H1 (cell line): ENCODE data around the gene B3GALT5. TPM values are rescaled to one million over a fixed set of nuclear protein-coding genes. Genes with fewer than 3 reads are reported as not detected.
A peak's percentile ranks its signal among the peaks of the same experiment; 100 is the strongest.

Source experiments
- CTCF ChIA-PET: fragments of 300-600 bp; sonication (Branson Sonifier 250); formaldehyde crosslinking; loops from one replicate; lab custom pipeline; 2021; ENCODE audit not compliant: partially characterized antibody; lab: Charles Lee
- POLR2A ChIA-PET: fragments of 300-600 bp; sonication (Branson Sonifier 250); formaldehyde crosslinking; loops from one replicate; lab custom pipeline; 2021; ENCODE audit warnings: inconsistent platforms; ENCODE audit not compliant: partially characterized antibody; lab: Charles Lee
- DNase-seq, 2 experiments: peaks; one replicate each; pipeline versions ENCODE4 v3.0.0 to v3.0.0-alpha.2; 2010 to 2022; ENCODE audit warnings: low spot score in 2 of 2, low read depth in 1 of 2, mixed read lengths in 1 of 2
- FAIRE-seq: peaks from 2 replicates; lab custom pipeline; 2011; peaks lifted over from hg19 to GRCh38; lab: Jason Lieb, UNC
- H2AFZ ChIP-seq: 2 replicates; pipeline ENCODE4 v1.8.1; 2012; ENCODE audit warnings: low read length, inconsistent platforms
- H2AK5ac ChIP-seq: 2 replicates; pipeline ENCODE4 v1.6.1; 2013; ENCODE audit warnings: low read depth, low read length
- H2BK120ac ChIP-seq: replicated peaks from 2 replicates; pipeline ENCODE3; 2013; ENCODE audit warnings: low read depth, low read length, inconsistent platforms
- H2BK12ac ChIP-seq: 2 replicates; pipeline ENCODE4 v1.6.1; 2013; ENCODE audit warnings: low read depth, low read length
- H2BK15ac ChIP-seq: 2 replicates; pipeline ENCODE4 v1.6.1; 2013; ENCODE audit warnings: low read length
- H2BK20ac ChIP-seq: 2 replicates; pipeline ENCODE4 v1.6.1; 2013; ENCODE audit warnings: low read length
- H2BK5ac ChIP-seq: 2 replicates; pipeline ENCODE4 v1.6.1; 2013; ENCODE audit warnings: low read depth, low read length
- H3K14ac ChIP-seq: 2 replicates; pipeline ENCODE4 v1.6.1; 2013; ENCODE audit warnings: inconsistent platforms; ENCODE audit not compliant: insufficient read length
- H3K18ac ChIP-seq: 2 replicates; pipeline ENCODE4 v1.6.1; 2013; ENCODE audit warnings: low read length; ENCODE audit errors: extremely low read depth
- H3K23ac ChIP-seq: 2 replicates; pipeline ENCODE4 v1.6.1; 2013; ENCODE audit warnings: inconsistent platforms; ENCODE audit not compliant: insufficient read length
- H3K23me2 ChIP-seq: 2 replicates; pipeline ENCODE4 v1.6.1; 2013; ENCODE audit warnings: low read depth, low read length
- H3K27ac ChIP-seq: 2 replicates; pipeline ENCODE4 v1.6.1; 2011; ENCODE audit warnings: low read depth, low read length, inconsistent platforms
- H3K27me3 ChIP-seq, 4 experiments: replicated peaks in 1 of 4; 1 replicate in 1 of 4; 2 replicates in 3 of 4; pipeline versions ENCODE4 v1.6.1 to v1.8.1; 2011 to 2013; ENCODE audit warnings: low read length in 3 of 4, mild to moderate bottlenecking in 3 of 4, inconsistent platforms in 2 of 4, mixed read lengths in 2 of 4, moderate library complexity in 1 of 4; ENCODE audit not compliant: control insufficient read depth in 3 of 4, insufficient read depth in 3 of 4; ENCODE audit errors: extremely low read depth in 1 of 4
- H3K36me3 ChIP-seq, 4 experiments: 2 replicates each; pipeline versions ENCODE4 v1.6.1 to v1.8.1; 2011 to 2013; ENCODE audit warnings: mild to moderate bottlenecking in 4 of 4, low read length in 3 of 4, moderate library complexity in 2 of 4, control low read depth in 1 of 4, inconsistent platforms in 1 of 4; ENCODE audit not compliant: insufficient read depth in 4 of 4, control insufficient read depth in 2 of 4
- H3K4ac ChIP-seq: replicated peaks from 2 replicates; pipeline ENCODE3; 2013; ENCODE audit warnings: low read length, low read depth, mixed read lengths, inconsistent platforms; ENCODE audit not compliant: insufficient read length
- H3K4me1 ChIP-seq, 4 experiments: replicated peaks in 1 of 4; 1 replicate in 1 of 4; 2 replicates in 3 of 4; pipeline versions ENCODE4 v1.6.1 to v1.8.1; 2011 to 2013; ENCODE audit warnings: low read length in 3 of 4, inconsistent platforms in 2 of 4, mixed read lengths in 1 of 4; ENCODE audit not compliant: insufficient read depth in 4 of 4, control insufficient read depth in 3 of 4
- H3K4me2 ChIP-seq, 2 experiments: 2 replicates each; pipeline versions ENCODE4 v1.6.1 to v1.8.1; 2011 to 2013; ENCODE audit warnings: low read depth in 2 of 2, low read length in 2 of 2, control low read depth in 1 of 2, inconsistent platforms in 1 of 2, mild to moderate bottlenecking in 1 of 2; ENCODE audit not compliant: insufficient read depth in 1 of 2
- H3K4me3 ChIP-seq, 4 experiments: fragments of 200-600, 300-600 bp in 1 of 4; sonication (generic), shearing (Covaris generic), sonication (Bioruptor Twin) in 1 of 4; 2 replicates each; pipeline versions ENCODE4 v1.5.1 to v1.8.1; 2011 to 2016; ENCODE audit warnings: low read length in 4 of 4, low read depth in 3 of 4, control low read depth in 2 of 4, inconsistent platforms in 2 of 4, mild to moderate bottlenecking in 2 of 4, mixed read lengths in 1 of 4, moderate library complexity in 1 of 4; ENCODE audit not compliant: insufficient read depth in 2 of 4; ENCODE audit errors: extremely low read depth in 1 of 4
- H3K56ac ChIP-seq: replicated peaks from 2 replicates; pipeline ENCODE3; 2013; ENCODE audit warnings: low read depth, mild to moderate bottlenecking, mixed read lengths, low read length, inconsistent platforms; ENCODE audit not compliant: insufficient read length
- H3K79me1 ChIP-seq: 2 replicates; pipeline ENCODE4 v1.6.1; 2013; ENCODE audit warnings: low read depth, low read length, control low read depth
- H3K79me2 ChIP-seq, 2 experiments: 2 replicates each; pipeline versions ENCODE4 v1.6.1 to v1.8.1; 2012 to 2013; ENCODE audit warnings: low read length in 2 of 2, mild to moderate bottlenecking in 2 of 2, inconsistent platforms in 1 of 2; ENCODE audit not compliant: insufficient read depth in 2 of 2, control insufficient read depth in 1 of 2
- H3K9ac ChIP-seq, 4 experiments: replicated peaks in 1 of 4; 1 replicate in 1 of 4; 2 replicates in 3 of 4; pipeline versions ENCODE4 v1.6.1 to v1.8.1; 2011 to 2013; ENCODE audit warnings: low read depth in 3 of 4, low read length in 3 of 4, control low read depth in 2 of 4, mild to moderate bottlenecking in 2 of 4, moderate library complexity in 2 of 4, inconsistent platforms in 1 of 4; ENCODE audit errors: extremely low read depth in 1 of 4
- H3K9me3 ChIP-seq, 2 experiments: 2 replicates each; pipeline versions ENCODE4 v1.6.1 to v1.8.1; 2012 to 2013; ENCODE audit warnings: mild to moderate bottlenecking in 2 of 2, moderate library complexity in 2 of 2, control low read depth in 1 of 2, inconsistent platforms in 1 of 2, low read depth in 1 of 2, low read length in 1 of 2, mixed read lengths in 1 of 2; ENCODE audit not compliant: insufficient read depth in 2 of 2
- H4K20me1 ChIP-seq, 2 experiments: replicated peaks in 1 of 2; 2 replicates each; pipeline versions ENCODE3 to v1.8.1; 2011 to 2013; ENCODE audit warnings: inconsistent platforms in 2 of 2, low read length in 2 of 2, mild to moderate bottlenecking in 1 of 2; ENCODE audit not compliant: insufficient read depth in 2 of 2, control insufficient read depth in 1 of 2
- H4K5ac ChIP-seq: 2 replicates; pipeline ENCODE4 v1.6.1; 2013; ENCODE audit warnings: low read length, low read depth, mixed read lengths, inconsistent platforms; ENCODE audit not compliant: insufficient read length
- H4K8ac ChIP-seq: 2 replicates; pipeline ENCODE4 v1.8.0; 2013; ENCODE audit warnings: mild to moderate bottlenecking, moderate library complexity, low read length, inconsistent platforms; ENCODE audit not compliant: insufficient read depth; ENCODE audit errors: extremely low read depth
- H4K91ac ChIP-seq: replicated peaks from 2 replicates; pipeline ENCODE3; 2013; ENCODE audit warnings: low read length, mixed read lengths, inconsistent platforms; ENCODE audit not compliant: insufficient read length
- ASH2L ChIP-seq: fragments of 200-600, 300-600 bp; sonication (generic); IDR thresholded peaks from one replicate; pipeline ENCODE4 v1.7.1; 2017; ENCODE audit warnings: low read length
- ATF3 ChIP-seq: IDR thresholded peaks from 2 replicates; pipeline ENCODE4 v1.6.1; 2011; ENCODE audit warnings: low read depth, mild to moderate bottlenecking, low read length; ENCODE audit not compliant: insufficient read depth
- EZH2 ChIP-seq: fragments of 200-600 bp; sonication (generic); IDR thresholded peaks from 2 replicates; pipeline ENCODE4 v1.7.1; 2012; ENCODE audit warnings: low read depth, mild to moderate bottlenecking, moderate library complexity, low read length, inconsistent platforms; ENCODE audit not compliant: severe bottlenecking
- GABPA ChIP-seq: IDR thresholded peaks from 2 replicates; pipeline ENCODE4 v1.6.1; 2011; ENCODE audit warnings: mild to moderate bottlenecking, low read length, moderate library complexity, borderline replicate concordance; ENCODE audit not compliant: insufficient read depth
- JUN ChIP-seq: IDR thresholded peaks from 2 replicates; pipeline ENCODE4 v1.6.1; 2011; ENCODE audit warnings: low read depth, mild to moderate bottlenecking, improper control_type of control experiment, low read length
- KDM1A ChIP-seq: fragments of 200-600, 300-600 bp; sonication (generic); IDR thresholded peaks from 2 replicates; pipeline ENCODE4 v1.7.1; 2016; ENCODE audit warnings: mild to moderate bottlenecking, low read length, borderline replicate concordance
- KDM4A ChIP-seq: IDR thresholded peaks from one replicate; pipeline ENCODE4 v1.7.1; 2012; ENCODE audit warnings: low read depth, mild to moderate bottlenecking, moderate library complexity, low read length, inconsistent platforms; ENCODE audit not compliant: severe bottlenecking
- PHF8 ChIP-seq: fragments of 200-600 bp; sonication (generic); conservative IDR thresholded peaks from 2 replicates; pipeline ENCODE4 v1.7.1; 2012; ENCODE audit warnings: low read depth, mild to moderate bottlenecking, inconsistent platforms, low read length, moderate library complexity
- RFX5 ChIP-seq: IDR thresholded peaks from 2 replicates; pipeline ENCODE4 v1.6.1; 2011; ENCODE audit warnings: low read depth, low read length, improper control_type of control experiment, borderline replicate concordance
- SAP30 ChIP-seq: fragments of 300-600 bp; sonication (generic); IDR thresholded peaks from 2 replicates; pipeline ENCODE4 v1.7.1; 2012; ENCODE audit warnings: low read length, moderate library complexity, mild to moderate bottlenecking, inconsistent platforms; ENCODE audit not compliant: insufficient read depth, insufficient replicate concordance
- TEAD4 ChIP-seq: IDR thresholded peaks from 2 replicates; pipeline ENCODE4 v1.6.1; 2012; ENCODE audit warnings: low read depth, low read length, inconsistent platforms, mixed read lengths
- USF2 ChIP-seq: IDR thresholded peaks from 2 replicates; pipeline ENCODE4 v1.6.1; 2011; ENCODE audit warnings: low read length, improper control_type of control experiment
- WGBS, 2 experiments: shearing (Covaris generic) in 1 of 2; methylation state at CpG; one replicate each; pipeline versions ENCODE4 v1.1.6 to v1.1.7; 2013 to 2015; ENCODE audit warnings: low lambda C conversion rate in 2 of 2, mixed read lengths in 2 of 2, inconsistent platforms in 1 of 2, low coverage in 1 of 2, missing lambda C conversion rate in 1 of 2; ENCODE audit not compliant: insufficient replicate concordance in 2 of 2, insufficient coverage in 1 of 2, insufficient read length in 1 of 2; ENCODE audit errors: extremely low coverage in 1 of 2, missing lambda C conversion rate in 1 of 2; 5-methylcytosine and 5-hydroxymethylcytosine counted together
- polyA plus RNA-seq, 7 experiments: library from polyadenylated mRNA; depleted of rRNA in 3 of 7; stranded (reverse) in 5 of 7; unstranded in 2 of 7; fragments of >200 nt in 5 of 7; fragments of 200-250 nt in 2 of 7; gene quantifications; 1 replicate in 5 of 7; 2 replicates in 1 of 7; 4 replicates in 1 of 7; pipeline versions ENCODE4 v1.2.1 to v1.2.3, GENCODE V29; 2011 to 2013; ENCODE audit warnings: missing spikeins in 2 of 7, mixed read lengths in 2 of 7
- total RNA-seq: library from RNA; stranded (reverse); fragmentation: NEBNext Ultra II Directional; extraction: Animal tissue kit (Norgen Biotek cat#: 25700); gene quantifications from 2 replicates; pipeline ENCODE4 v1.2.1, GENCODE V29; 2021

B3GALT5 gene
- total and polyA plus RNA-seq, 2 of the 8 experiments (the other 6 are each of a cell fraction or from before 2014, with no cell fraction given) = 11.9 to 25.1 TPM

GRCh38 chr21:39714331-39714730, 101.6 kb downstream of the B3GALT5 start:
- no peak overlapping the region for H3K23ac ChIP-seq
- H3K4ac ChIP-seq = no peak overlapping the region
- peak overlapping the region; percentile 56 for H2BK5ac ChIP-seq
- 82% methylated on average over 1 of the region's 1 CpG; no CpG with 5 or more reads in 1 of the 2 experiments for WGBS, 2 experiments
- no peak overlapping the region for H2AFZ ChIP-seq
- DNase-seq (no peak), FAIRE-seq (no peak)
- no peak overlapping the region for H4K8ac ChIP-seq
- no peak overlapping the region for H2BK15ac ChIP-seq
- no peak overlapping the region for H2AK5ac ChIP-seq
- H2BK20ac ChIP-seq = peak overlapping the region; percentile 49; the same call in 1 of the 2 replicates
- H3K27ac ChIP-seq = no peak overlapping the region
- H4K20me1 ChIP-seq = no peaks in the 10 kb centered on the region
- H3K4me3 ChIP-seq = no peak overlapping the region
- H2BK120ac ChIP-seq = no peak overlapping the region
- no peaks in the 10 kb centered on the region for H3K79me2 ChIP-seq
- CTCF ChIA-PET = interaction anchor here (0.7 to 9.2 kb wide), 16 partner anchors 10 to 326 kb away, joined by 3 to 62 read pairs (median 4); no protein-coding TSS in a partner anchor
- no peaks in the 10 kb centered on the region for H3K9me3 ChIP-seq
- no peaks in the 10 kb centered on the region; the same call in 1 of the 2 replicates for H3K79me1 ChIP-seq
- H3K27me3 ChIP-seq = no peaks in the 10 kb centered on the region
- H3K23me2 ChIP-seq = no peaks in the 10 kb centered on the region
- no peak overlapping the region for H3K14ac ChIP-seq
- no peak overlapping the region for H3K18ac ChIP-seq
- POLR2A ChIA-PET = no interaction called here
- peaks cover 0 to 4% (median 1%) of the 10 kb centered on the region in 4 experiments; a peak in 1 of 7 replicates for H3K4me1 ChIP-seq
- no peak overlapping the region for H3K56ac ChIP-seq
- no peak overlapping the region for H4K5ac ChIP-seq
- H3K36me3 ChIP-seq = no peaks in the 10 kb centered on the region
- H3K9ac ChIP-seq = no peak overlapping the region
- no peak overlapping the region for H3K4me2 ChIP-seq
- H2BK12ac ChIP-seq = no peak overlapping the region
- H4K91ac ChIP-seq = no peak overlapping the region
- no peak for TF ChIP-seq TEAD4
- TF ChIP-seq KDM1A = no peak
- TF ChIP-seq PHF8 = no peak
- no peak for TF ChIP-seq USF2
- TF ChIP-seq SAP30 = no peak
- TF ChIP-seq GABPA = no peak
- no peak for TF ChIP-seq KDM4A
- TF ChIP-seq RFX5 = no peak
- no peak for TF ChIP-seq ATF3
- TF ChIP-seq EZH2 = no peak
- TF ChIP-seq JUN = no peak
- TF ChIP-seq ASH2L = no peak
